Testis (tissue), 3 donors: ENCODE data around the gene CDKN2B. TPM values are rescaled to one million over a fixed set of nuclear protein-coding genes. Genes with fewer than 3 reads are reported as not detected.

Experiments used
- DNase-seq: peaks from one replicate; pipeline ENCODE4 v3.0.0-alpha.2; 2019
- H3K27ac ChIP-seq, 2 donors: fragments of 200-600 bp; sonication (generic); one replicate each; pipeline ENCODE4 v1.5.1; 2019
- H3K27me3 ChIP-seq: fragments of 200-600 bp; sonication (generic); one replicate; pipeline ENCODE4 v1.5.1; 2019
- H3K36me3 ChIP-seq: fragments of 200-600 bp; sonication (generic); one replicate; pipeline ENCODE4 v1.5.1; 2017; ENCODE audit warnings: low read depth; ENCODE audit errors: missing control alignments
- H3K4me1 ChIP-seq: fragments of 200-600 bp; sonication (generic); one replicate; pipeline ENCODE4 v1.5.1; 2019
- H3K4me3 ChIP-seq, 2 donors: fragments of 200-600 bp; sonication (generic); one replicate each; pipeline ENCODE4 v1.5.1; 2017 to 2019
- H3K9me3 ChIP-seq: fragments of 200-600 bp; sonication (generic); one replicate; pipeline ENCODE4 v1.5.1; 2017
- POLR2A ChIP-seq: fragments of 450-650 bp; IDR thresholded peaks from one replicate; pipeline ENCODE4 v1.6.1; 2017; ENCODE audit warnings: antibody characterized with exemption, mild to moderate bottlenecking, moderate library complexity
- WGBS, 2 donors: methylation state at CpG; one replicate each; pipeline ENCODE4 v1.1.5; 2018; 5-methylcytosine and 5-hydroxymethylcytosine counted together
- intact Hi-C: fragments of 100-400 bp; cut with DNase I; formaldehyde crosslinking; loops from one replicate; pipeline ENCODE4 v1.15.1; 2023; ENCODE audit warnings: low total_unique reads
- polyA plus RNA-seq: library from polyadenylated mRNA; stranded (reverse); fragments of 350-450 nt; fragmentation: Illumina TruSeq; extraction: RNeasy Lipid Tissue Mini Kit (QIAGEN cat#74804); gene quantifications from one replicate; pipeline ENCODE4 v1.2.3, GENCODE V29; 2014; ENCODE audit warnings: low read depth, low replicate concordance; ENCODE audit not compliant: insufficient read depth
- total RNA-seq, 2 donors: library from RNA; depleted of rRNA; stranded (reverse); fragments of >200 nt; gene quantifications; one replicate each; pipeline ENCODE4 v1.2.3, GENCODE V29; 2016
- TF ChIP-seq, protein P1 (sequence below), 3 experiments: fragments of 450-650 bp in 2 of 3; fragments of 200-600 bp in 1 of 3; sonication (generic) in 1 of 3; IDR thresholded peaks; one replicate each; pipeline ENCODE4 v1.5.1; 2016 to 2019; ENCODE audit warnings: antibody characterized with exemption in 3 of 3, mild to moderate bottlenecking in 2 of 3, moderate library complexity in 1 of 3

Gene CDKN2B
- total and polyA plus RNA-seq, 3 donors from 2014 or later: 11.8 to 28.7 (median 17.3) TPM

DNA sequence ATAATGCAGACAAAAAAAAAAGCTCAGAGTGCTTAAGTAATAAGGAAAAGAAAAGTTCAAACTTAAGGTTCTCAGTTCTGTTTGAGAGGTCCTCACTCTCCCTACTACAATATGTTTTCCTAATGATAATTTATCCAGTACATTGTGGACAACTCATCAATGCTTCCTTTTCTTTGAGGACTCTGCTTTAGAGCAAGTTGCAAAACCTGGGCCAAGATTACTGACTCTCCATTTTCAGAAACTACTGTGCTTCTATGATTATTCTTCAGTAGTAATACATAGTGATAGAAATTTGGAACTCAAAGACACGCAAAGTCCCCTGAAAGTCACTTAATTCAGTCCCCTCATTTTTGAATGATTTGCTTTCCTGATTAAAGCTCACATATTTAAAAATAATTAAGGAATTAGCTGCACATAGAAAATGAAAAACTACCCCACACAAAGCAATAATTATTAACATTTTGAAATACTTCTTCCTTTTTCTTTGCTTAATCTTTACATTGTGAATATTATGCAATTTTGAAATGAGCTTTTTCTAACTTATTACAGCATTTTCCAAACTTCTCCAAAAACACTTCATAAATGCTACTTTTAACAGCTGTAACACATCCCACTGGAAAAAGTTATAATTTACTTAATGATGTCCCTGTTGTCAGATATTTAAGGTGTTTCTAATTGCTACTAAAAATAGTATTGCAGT, 26.1 kb downstream of the CDKN2B start:
- no peaks in the 10 kb centered on the region for H3K27me3 ChIP-seq
- no peak overlapping the region for H3K4me3 ChIP-seq
- H3K27ac ChIP-seq: no peak overlapping the region
- intact Hi-C loops: no loop called here
- H3K9me3 ChIP-seq: no peaks in the 10 kb centered on the region
- DNase-seq: no peak
- WGBS, 2 donors: 63 to 67% methylated on average over 1 of the region's 1 CpG
- H3K36me3 ChIP-seq: no peaks in the 10 kb centered on the region
- H3K4me1 ChIP-seq: no peaks in the 10 kb centered on the region
- TF ChIP-seq POLR2A: no peak
- TF ChIP-seq, protein P1, sequence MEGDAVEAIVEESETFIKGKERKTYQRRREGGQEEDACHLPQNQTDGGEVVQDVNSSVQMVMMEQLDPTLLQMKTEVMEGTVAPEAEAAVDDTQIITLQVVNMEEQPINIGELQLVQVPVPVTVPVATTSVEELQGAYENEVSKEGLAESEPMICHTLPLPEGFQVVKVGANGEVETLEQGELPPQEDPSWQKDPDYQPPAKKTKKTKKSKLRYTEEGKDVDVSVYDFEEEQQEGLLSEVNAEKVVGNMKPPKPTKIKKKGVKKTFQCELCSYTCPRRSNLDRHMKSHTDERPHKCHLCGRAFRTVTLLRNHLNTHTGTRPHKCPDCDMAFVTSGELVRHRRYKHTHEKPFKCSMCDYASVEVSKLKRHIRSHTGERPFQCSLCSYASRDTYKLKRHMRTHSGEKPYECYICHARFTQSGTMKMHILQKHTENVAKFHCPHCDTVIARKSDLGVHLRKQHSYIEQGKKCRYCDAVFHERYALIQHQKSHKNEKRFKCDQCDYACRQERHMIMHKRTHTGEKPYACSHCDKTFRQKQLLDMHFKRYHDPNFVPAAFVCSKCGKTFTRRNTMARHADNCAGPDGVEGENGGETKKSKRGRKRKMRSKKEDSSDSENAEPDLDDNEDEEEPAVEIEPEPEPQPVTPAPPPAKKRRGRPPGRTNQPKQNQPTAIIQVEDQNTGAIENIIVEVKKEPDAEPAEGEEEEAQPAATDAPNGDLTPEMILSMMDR (IDR thresholded peaks at IDR 0.05): no peak

GRCh38 chr9:21982391-21982790, 26.7 kb downstream of the CDKN2B start:
- no peak for DNase-seq
- Histone ChIP-seq H3K4me3 (no peak overlapping the region), H3K9me3 (no peaks in the 10 kb centered on the region), H3K27me3 (no peaks in the 10 kb centered on the region), H3K27ac (no peak overlapping the region), H3K36me3 (no peaks in the 10 kb centered on the region), H3K4me1 (no peaks in the 10 kb centered on the region)
- intact Hi-C loops: no loop called here
- TF ChIP-seq, protein P1 (IDR thresholded peaks at IDR 0.05): no peak
- no peak for TF ChIP-seq POLR2A
- WGBS, 2 donors: 70 to 74% methylated on average over 1 of the region's 1 CpG

GRCh38 chr9:21976334-21976875, 32.7 kb downstream of the CDKN2B start:
- WGBS, 2 donors: 16 to 19% methylated on average over 19 of the region's 19 CpGs
- intact Hi-C loops: no loop called here
- Histone ChIP-seq H3K4me1 (peaks cover 13% of the 10 kb centered on the region), H3K36me3 (no peaks in the 10 kb centered on the region), H3K9me3 (no peaks in the 10 kb centered on the region), H3K27ac (no peak overlapping the region), H3K27me3 (peaks cover 10% of the 10 kb centered on the region), H3K4me3 (no peak overlapping the region)
- TF ChIP-seq POLR2A: no peak
- TF ChIP-seq, protein P1 (IDR thresholded peaks at IDR 0.05): no peak
- no peak for DNase-seq

DNA sequence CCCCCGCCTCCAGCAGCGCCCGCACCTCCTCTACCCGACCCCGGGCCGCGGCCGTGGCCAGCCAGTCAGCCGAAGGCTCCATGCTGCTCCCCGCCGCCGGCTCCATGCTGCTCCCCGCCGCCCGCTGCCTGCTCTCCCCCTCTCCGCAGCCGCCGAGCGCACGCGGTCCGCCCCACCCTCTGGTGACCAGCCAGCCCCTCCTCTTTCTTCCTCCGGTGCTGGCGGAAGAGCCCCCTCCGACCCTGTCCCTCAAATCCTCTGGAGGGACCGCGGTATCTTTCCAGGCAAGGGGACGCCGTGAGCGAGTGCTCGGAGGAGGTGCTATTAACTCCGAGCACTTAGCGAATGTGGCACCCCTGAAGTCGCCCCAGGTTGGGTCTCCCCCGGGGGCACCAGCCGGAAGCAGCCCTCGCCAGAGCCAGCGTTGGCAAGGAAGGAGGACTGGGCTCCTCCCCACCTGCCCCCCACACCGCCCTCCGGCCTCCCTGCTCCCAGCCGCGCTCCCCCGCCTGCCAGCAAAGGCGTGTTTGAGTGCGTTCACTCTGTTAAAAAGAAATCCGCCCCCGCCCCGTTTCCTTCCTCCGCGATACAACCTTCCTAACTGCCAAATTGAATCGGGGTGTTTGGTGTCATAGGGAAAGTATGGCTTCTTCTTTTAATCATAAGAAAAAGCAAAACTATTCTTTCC, 34.2 kb downstream of the CDKN2B start:
- Histone ChIP-seq H3K27me3 (peaks cover 10% of the 10 kb centered on the region), H3K4me1 (peaks cover 13% of the 10 kb centered on the region), H3K4me3 (peak overlapping the region; percentile 37 to 51), H3K9me3 (no peaks in the 10 kb centered on the region), H3K27ac (no peak overlapping the region), H3K36me3 (no peaks in the 10 kb centered on the region)
- intact Hi-C loops: no loop called here
- DNase-seq: no peak
- 1% methylated on average over 27 to 47 of the region's 51 CpGs for WGBS, 2 donors
- TF ChIP-seq POLR2A: no peak
- TF ChIP-seq, protein P1 (IDR thresholded peaks at IDR 0.05): no peak
